Stimulated activated naive CD4-positive, alpha-beta T cell (primary cell): ENCODE data around the gene TMEM169.
"Not testable (repeated sequence)": the region's sequence is repeated elsewhere in the genome, so short reads cannot be mapped to it uniquely, and the experiment has no call there.

ENCODE experiments used
- DNase-seq, 6 experiments: peaks; one replicate each; lab custom pipeline; 2025; lab: John Stamatoyannopoulos, UW

The TMEM169 gene

GRCh38 chr2:216131175-216131926, 49.6 kb downstream of the TMEM169 start:
- peak in 2 of 6 experiments; percentile 14 to 19 for DNase-seq

- DNase-seq, result no peak
These were observed 50.9 kb downstream of the TMEM169 start for GRCh38 chr2:216132585-216132984.

- DNase-seq, result no peak
These were observed 51.7 kb downstream of the TMEM169 start for GRCh38 chr2:216133397-216133796.

- no peak for DNase-seq
These were observed 53.3 kb downstream of the TMEM169 start for GRCh38 chr2:216134958-216135541.

- peak in 5 of 6 experiments; percentile 3 to 54 (median 42) for DNase-seq
These were observed 58.2 kb downstream of the TMEM169 start for GRCh38 chr2:216139884-216140283.

- DNase-seq, result not testable (repeated sequence)
These were observed 59.8 kb downstream of the TMEM169 start for GRCh38 chr2:216141516-216141915.

- no peak for DNase-seq
These were observed 60.8 kb downstream of the TMEM169 start for GRCh38 chr2:216142540-216142939.

- DNase-seq, result no peak
These were observed 62.7 kb downstream of the TMEM169 start for GRCh38 chr2:216144372-216144771.

- no peak for DNase-seq
These were observed 63.1 kb downstream of the TMEM169 start for GRCh38 chr2:216144857-216145256.

GRCh38 chr2:216146573-216146972, 64.9 kb downstream of the TMEM169 start:
- no peak for DNase-seq

- no peak for DNase-seq
These were observed 65.7 kb downstream of the TMEM169 start for GRCh38 chr2:216147172-216148131.

- no peak for DNase-seq
These were observed 67.3 kb downstream of the TMEM169 start for GRCh38 chr2:216148983-216149382.

- DNase-seq, result no peak
These were observed 68.0 kb downstream of the TMEM169 start for GRCh38 chr2:216149741-216150140.

- no peak for DNase-seq
These were observed 69.8 kb downstream of the TMEM169 start for GRCh38 chr2:216151313-216152025.
